ENCODE measurements around the gene RTL9.
"Not testable (repeated sequence)": the region's sequence is repeated elsewhere in the genome, so short reads cannot be mapped to it uniquely, and the experiment has no call there.

Gene RTL9

GRCh38 chrX:110406250-110406649 is 47.6 kb downstream of the RTL9 start:
- DNase-seq (ENCODE audit: low read depth) = not testable (repeated sequence)

- DNase-seq (ENCODE audit: low read depth) = no peak
Measured at GRCh38 chrX:110406822-110407221, 48.2 kb downstream of the RTL9 start.

GRCh38 chrX:110407910-110408545 is 49.4 kb downstream of the RTL9 start:
- no peak for DNase-seq (ENCODE audit: low read depth)
